ENCODE measurements around the gene ATP9A.
"Not testable (repeated sequence)": the region's sequence is repeated elsewhere in the genome, so short reads cannot be mapped to it uniquely, and the experiment has no call there.

ATP9A gene

GRCh38 chr20:51796340-51796739 lies 28.1 kb upstream of the ATP9A start:
- no peak for DNase-seq

- no peak for DNase-seq
These were observed 24.8 kb upstream of the ATP9A start for GRCh38 chr20:51792960-51793359.

- no peak for DNase-seq
These were observed 23.4 kb upstream of the ATP9A start for GRCh38 chr20:51791626-51792025.

- no peak for DNase-seq
These were observed 22.1 kb upstream of the ATP9A start for GRCh38 chr20:51790256-51790655.

GRCh38 chr20:51789434-51789833 lies 21.2 kb upstream of the ATP9A start:
- DNase-seq: no peak

GRCh38 chr20:51788822-51789221 lies 20.6 kb upstream of the ATP9A start:
- DNase-seq: no peak

GRCh38 chr20:51784299-51784698 lies 16.1 kb upstream of the ATP9A start:
- DNase-seq: no peak

- DNase-seq: not testable (repeated sequence)
These were observed 10.1 kb upstream of the ATP9A start for GRCh38 chr20:51778229-51778759.

GRCh38 chr20:51775241-51775640 lies 7.1 kb upstream of the ATP9A start:
- no peak for DNase-seq

GRCh38 chr20:51772236-51772635 lies 4.0 kb upstream of the ATP9A start:
- DNase-seq: no peak

- no peak for DNase-seq
These were observed 1.9 kb upstream of the ATP9A start for GRCh38 chr20:51769976-51770615.

GRCh38 chr20:51768759-51769517 lies 748 bp upstream of the ATP9A start:
- DNase-seq: no peak

GRCh38 chr20:51766994-51767866 lies 960 bp downstream of the ATP9A start:
- no peak for DNase-seq

GRCh38 chr20:51765381-51765780 lies 2.8 kb downstream of the ATP9A start:
- not testable (repeated sequence) for DNase-seq

- no peak for DNase-seq
These were observed 4.1 kb downstream of the ATP9A start for GRCh38 chr20:51763965-51764602.

GRCh38 chr20:51760905-51761546 lies 7.2 kb downstream of the ATP9A start:
- no peak for DNase-seq

GRCh38 chr20:51759769-51760510 lies 8.2 kb downstream of the ATP9A start:
- DNase-seq: no peak

- no peak for DNase-seq
These were observed 9.1 kb downstream of the ATP9A start for GRCh38 chr20:51758978-51759544.

- DNase-seq: no peak
These were observed 11.0 kb downstream of the ATP9A start for GRCh38 chr20:51757226-51757625.

GRCh38 chr20:51756653-51757052 lies 11.5 kb downstream of the ATP9A start:
- no peak for DNase-seq

GRCh38 chr20:51753220-51753619 lies 15.0 kb downstream of the ATP9A start:
- DNase-seq: not testable (repeated sequence)

Measured in activated naive CD4-positive, alpha-beta T cell (primary cell).